ENCODE data around the gene KIF5B. TPM values are rescaled to one million over a fixed set of nuclear protein-coding genes. Genes with fewer than 3 reads are reported as not detected.
"Not testable (repeated sequence)": the region's sequence is repeated elsewhere in the genome, so short reads cannot be mapped to it uniquely, and the experiment has no call there.

KIF5B gene
- total RNA-seq, 4 donors from 2014 or later = 118 to 162 (median 144) TPM

GRCh38 chr10:31994926-31995325 is 61.3 kb downstream of the KIF5B start:
- no peak overlapping the region for H3K4me3 ChIP-seq
- WGBS, 2 donors = 78 to 81% methylated on average over 6 of the region's 6 CpGs
- TF ChIP-seq POLR2A (IDR thresholded peaks at IDR 0.05) (no peak), CTCF (IDR thresholded peaks at IDR 0.05) (no peak), EP300 (IDR thresholded peaks at IDR 0.05) (no peak)

GRCh38 chr10:31990937-31991336 is 65.3 kb downstream of the KIF5B start:
- DNase-seq (ENCODE audit: low spot score in 2 of 2) = no peak
- Histone ChIP-seq H3K27ac (no peak overlapping the region), H3K4me3 (no peak overlapping the region)

More at GRCh38 chr10:31994926-31995325, 61.3 kb downstream of the KIF5B start:
- DNase-seq (ENCODE audit: low spot score in 2 of 2) = no peak
- Histone ChIP-seq H3K27ac (no peak overlapping the region), H3K4me1 (peaks cover 0 to 5% (median 0%) of the 10 kb centered on the region in 4 donors), H3K9me3 (no peaks in the 10 kb centered on the region), H3K36me3 (no peaks in the 10 kb centered on the region), H3K27me3 (no peaks in the 10 kb centered on the region)

GRCh38 chr10:31987786-31988185 is 68.4 kb downstream of the KIF5B start:
- 67 to 84% methylated on average over 1 of the region's 1 CpG for WGBS, 2 donors
- not testable (repeated sequence) for DNase-seq (ENCODE audit: low spot score in 2 of 2); H3K4me3 ChIP-seq; H3K27ac ChIP-seq; H3K27me3 ChIP-seq; H3K9me3 ChIP-seq; H3K36me3 ChIP-seq; H3K4me1 ChIP-seq

More at GRCh38 chr10:31990937-31991336, 65.3 kb downstream of the KIF5B start:
- H3K4me1 ChIP-seq = no peaks in the 10 kb centered on the region
- H3K9me3 ChIP-seq = peaks cover 0 to 4% (median 1%) of the 10 kb centered on the region in 4 donors
- no peaks in the 10 kb centered on the region for H3K36me3 ChIP-seq
- no peaks in the 10 kb centered on the region for H3K27me3 ChIP-seq
- no peak for TF ChIP-seq POLR2A (IDR thresholded peaks at IDR 0.05)
- TF ChIP-seq EP300 (IDR thresholded peaks at IDR 0.05) = no peak
- no peak for TF ChIP-seq CTCF (IDR thresholded peaks at IDR 0.05)

- Histone ChIP-seq H3K36me3 (no peaks in the 10 kb centered on the region), H3K9me3 (peaks cover 0 to 2% (median 0%) of the 10 kb centered on the region in 4 donors), H3K4me1 (peaks cover 0 to 13% (median 2%) of the 10 kb centered on the region in 4 donors), H3K27me3 (no peaks in the 10 kb centered on the region), H3K4me3 (no peak overlapping the region), H3K27ac (no peak overlapping the region)
- 67 to 70% methylated on average over 2 of the region's 2 CpGs for WGBS, 2 donors
- no peak for DNase-seq (ENCODE audit: low spot score in 2 of 2)
- TF ChIP-seq POLR2A (IDR thresholded peaks at IDR 0.05) (no peak), EP300 (IDR thresholded peaks at IDR 0.05) (no peak), CTCF (IDR thresholded peaks at IDR 0.05) (no peak)
Observed at GRCh38 chr10:31982111-31982510, 74.1 kb downstream of the KIF5B start.

- no peak for DNase-seq (ENCODE audit: low spot score in 2 of 2)
Observed at GRCh38 chr10:31980471-31980870, 75.8 kb downstream of the KIF5B start.

GRCh38 chr10:31979071-31979470 is 77.2 kb downstream of the KIF5B start:
- not testable (repeated sequence) for H3K4me3 ChIP-seq; H3K27ac ChIP-seq; DNase-seq (ENCODE audit: low spot score in 2 of 2); H3K27me3 ChIP-seq; H3K36me3 ChIP-seq; H3K9me3 ChIP-seq
- 91 to 97% methylated on average over 11 to 18 of the region's 19 CpGs for WGBS, 2 donors
- H3K4me1 ChIP-seq = peaks cover 0 to 16% (median 2%) of the 10 kb centered on the region in 4 donors

More at GRCh38 chr10:31980471-31980870, 75.8 kb downstream of the KIF5B start:
- 98 to 100% methylated on average over 4 of the region's 4 CpGs for whole genome bisulfite sequencing, 2 donors
- H3K27ac ChIP-seq = no peak overlapping the region
- H3K9me3 ChIP-seq = no peaks in the 10 kb centered on the region
- H3K27me3 ChIP-seq = no peaks in the 10 kb centered on the region
- peaks cover 0 to 16% (median 2%) of the 10 kb centered on the region in 4 donors for H3K4me1 ChIP-seq
- TF ChIP-seq POLR2A (IDR thresholded peaks at IDR 0.05) (no peak), CTCF (IDR thresholded peaks at IDR 0.05) (no peak), EP300 (IDR thresholded peaks at IDR 0.05) (no peak)
- H3K36me3 ChIP-seq = no peaks in the 10 kb centered on the region
- H3K4me3 ChIP-seq = no peak overlapping the region
